IPS DF 4.7 (cell line): Measurements from ENCODE around the gene ARHGEF39.

Experiments
- DNase-seq: peaks from one replicate; pipeline ENCODE4 v3.0.0-alpha.2; 2013; ENCODE audit warnings: low spot score; ENCODE audit errors: extremely low read depth

Gene ARHGEF39

GRCh38 chr9:35691334-35691650, 26.3 kb upstream of the ARHGEF39 start:
- no peak for DNase-seq

DNA sequence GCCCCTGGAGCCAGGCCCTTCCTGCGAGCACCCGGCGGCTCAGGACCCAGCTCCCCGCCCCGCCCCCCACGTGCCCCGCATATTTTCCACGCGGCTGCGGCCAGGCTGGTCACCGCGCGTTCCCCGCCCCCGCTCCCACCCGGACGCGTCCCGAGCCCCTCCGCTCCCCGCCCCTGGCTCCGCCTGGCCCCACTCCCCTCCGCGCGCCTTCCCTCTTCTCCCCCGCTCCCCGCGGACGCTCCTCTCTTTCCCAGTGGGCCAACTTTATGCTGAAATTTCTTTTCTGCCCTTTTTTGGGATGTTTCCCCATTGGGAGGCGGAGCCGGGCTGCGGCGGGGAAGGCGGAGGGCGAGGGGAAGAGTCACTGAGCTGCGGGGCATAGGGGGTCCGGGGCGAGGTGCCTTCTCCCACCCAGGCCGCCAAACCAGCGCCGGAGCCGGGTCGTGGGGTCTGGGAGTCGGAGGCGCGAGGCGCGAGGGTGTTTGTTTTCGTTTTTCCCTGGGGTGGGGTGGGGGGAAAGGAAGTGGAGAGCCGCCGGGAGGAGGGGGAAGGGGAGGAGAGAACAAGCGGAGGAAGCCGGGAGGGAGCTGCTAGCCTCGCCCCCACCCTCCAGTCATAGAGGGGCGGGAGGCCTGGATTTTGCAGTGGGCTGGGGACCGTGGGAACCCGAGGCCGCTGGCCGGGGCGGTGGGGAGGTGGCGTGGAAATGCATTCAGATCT, 25.8 kb upstream of the ARHGEF39 start:
- DNase-seq = no peak

- no peak for DNase-seq
Measured at GRCh38 chr9:35690294-35690613, 25.3 kb upstream of the ARHGEF39 start.

- DNase-seq = no peak
Measured at GRCh38 chr9:35689542-35690293, 24.7 kb upstream of the ARHGEF39 start, which contains the start of gene TPM2. TSS of gene TPM2 (minus strand) at chr9:35689925. CDS start at chr9:35689817, 108 bp downstream.

- no peak for DNase-seq
Measured at GRCh38 chr9:35688558-35689541, 23.9 kb upstream of the ARHGEF39 start.

DNA sequence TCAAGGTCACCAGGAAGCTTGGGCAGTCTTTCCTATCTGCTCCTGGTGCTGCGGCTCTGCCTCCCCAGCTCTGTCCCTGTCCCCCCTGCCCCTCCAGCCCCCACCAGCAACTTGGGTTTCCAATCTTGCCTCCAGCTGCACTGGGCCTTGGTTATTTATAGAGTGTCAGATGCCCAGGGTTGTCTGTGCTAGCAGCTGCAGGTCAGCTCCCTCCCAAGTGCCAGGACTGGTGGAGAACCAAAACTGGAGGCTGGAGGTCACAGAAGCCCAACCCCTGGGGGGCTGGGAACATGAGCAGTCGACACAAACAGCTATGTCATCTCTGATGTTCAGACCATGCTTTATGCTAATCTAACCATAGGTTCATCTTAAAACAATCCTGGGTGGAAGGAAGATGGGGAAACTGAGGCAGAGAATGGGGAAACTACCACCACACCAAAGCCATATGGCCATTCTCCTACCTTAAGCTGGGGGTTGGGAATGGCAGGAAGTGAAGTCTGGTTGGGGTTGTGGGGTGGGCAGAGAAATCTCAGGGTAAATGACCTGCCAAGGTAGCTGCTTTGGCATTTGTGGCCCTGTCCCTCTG, 23.1 kb upstream of the ARHGEF39 start:
- DNase-seq = no peak

DNA sequence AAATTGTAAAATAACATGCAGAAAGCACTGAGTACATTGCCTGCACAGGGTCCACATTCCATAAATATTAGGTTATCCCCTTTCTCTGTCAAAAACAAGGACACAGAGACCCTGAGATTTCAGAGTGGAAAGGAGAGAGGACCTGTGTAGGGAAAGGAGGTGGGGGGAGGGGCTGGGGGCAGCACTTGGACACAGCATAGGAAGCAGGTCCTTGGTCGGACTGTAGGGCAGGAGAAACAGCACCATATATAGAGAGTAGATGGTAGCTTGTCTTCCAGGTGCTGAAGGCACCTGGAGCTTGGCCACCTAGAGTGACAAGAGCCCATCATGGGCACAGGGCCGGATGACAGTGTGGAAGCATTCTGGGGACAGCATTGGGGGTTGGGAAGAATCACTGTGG, 22.3 kb upstream of the ARHGEF39 start:
- DNase-seq = no peak

DNA sequence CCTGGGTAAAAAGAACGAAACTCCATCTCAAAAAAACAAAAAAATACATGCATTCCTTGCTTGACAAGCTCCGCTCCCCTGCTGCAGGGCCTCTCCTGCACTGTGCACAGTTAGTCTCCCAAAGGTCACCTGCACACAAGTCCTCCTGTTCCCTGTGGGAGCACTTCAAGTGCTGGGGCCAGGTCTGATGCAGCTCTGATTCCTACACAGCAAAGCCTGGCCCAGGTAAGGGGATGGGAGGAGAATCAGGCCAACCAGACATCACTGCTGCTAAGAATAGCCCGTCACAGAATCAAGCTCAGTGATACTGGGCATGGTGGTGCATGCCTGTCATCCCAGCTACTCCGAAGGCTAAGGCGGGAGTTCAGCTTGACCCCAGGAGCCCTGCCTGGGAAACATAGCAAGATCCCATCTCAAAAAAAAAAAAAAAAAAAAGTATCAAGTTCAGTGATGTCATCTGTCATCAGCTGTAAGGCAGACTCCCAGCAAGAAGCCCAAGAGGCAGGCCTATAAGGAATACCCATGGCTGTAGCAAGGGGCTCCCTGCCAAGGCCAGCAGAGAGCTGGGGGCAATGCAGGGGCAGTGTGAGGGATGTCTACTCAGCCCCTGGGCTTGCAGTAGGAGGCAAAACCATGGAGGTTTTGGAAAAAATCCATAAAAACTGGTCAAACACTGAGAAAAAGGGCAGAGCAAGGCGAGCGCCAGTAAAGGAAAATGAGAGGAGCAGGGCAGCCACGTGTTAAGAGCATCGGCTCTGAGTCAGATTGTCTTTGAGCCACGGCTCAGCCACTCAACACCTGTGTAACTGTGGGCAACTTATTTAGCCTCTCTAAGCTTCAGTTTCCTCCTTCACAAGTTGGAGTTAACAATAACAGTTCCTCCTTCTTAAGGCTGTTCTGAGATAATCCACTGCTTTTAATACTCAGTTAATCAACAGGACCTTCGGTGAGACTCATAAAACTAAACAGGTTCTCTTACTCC, 21.5 kb upstream of the ARHGEF39 start:
- no peak for DNase-seq

- DNase-seq = no peak
Measured at GRCh38 chr9:35685506-35685905, 20.5 kb upstream of the ARHGEF39 start.

GRCh38 chr9:35684921-35685320, 19.9 kb upstream of the ARHGEF39 start:
- no peak for DNase-seq

DNA sequence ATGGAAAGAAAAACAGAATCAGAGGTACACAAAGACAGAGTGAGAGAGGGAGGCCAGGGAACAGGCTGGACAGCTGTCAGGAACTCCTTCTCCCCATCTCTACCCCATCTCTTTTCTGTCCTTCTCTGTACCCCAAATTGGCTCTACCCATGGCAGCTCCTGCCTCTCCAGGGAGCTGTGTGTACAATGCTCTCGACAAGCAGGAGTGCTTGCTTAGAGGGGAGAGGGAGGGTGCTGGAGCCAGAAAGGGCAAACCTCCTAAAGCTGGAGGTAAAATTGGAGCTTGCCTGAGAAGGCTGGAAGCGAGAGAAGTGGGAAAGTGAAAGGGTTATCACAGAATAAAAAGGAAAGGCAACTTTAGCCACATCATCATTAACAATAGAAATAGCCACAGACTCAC, 18.3 kb upstream of the ARHGEF39 start:
- no peak for DNase-seq

- no peak for DNase-seq
Measured at GRCh38 chr9:35682520-35683315, 17.7 kb upstream of the ARHGEF39 start.

DNA sequence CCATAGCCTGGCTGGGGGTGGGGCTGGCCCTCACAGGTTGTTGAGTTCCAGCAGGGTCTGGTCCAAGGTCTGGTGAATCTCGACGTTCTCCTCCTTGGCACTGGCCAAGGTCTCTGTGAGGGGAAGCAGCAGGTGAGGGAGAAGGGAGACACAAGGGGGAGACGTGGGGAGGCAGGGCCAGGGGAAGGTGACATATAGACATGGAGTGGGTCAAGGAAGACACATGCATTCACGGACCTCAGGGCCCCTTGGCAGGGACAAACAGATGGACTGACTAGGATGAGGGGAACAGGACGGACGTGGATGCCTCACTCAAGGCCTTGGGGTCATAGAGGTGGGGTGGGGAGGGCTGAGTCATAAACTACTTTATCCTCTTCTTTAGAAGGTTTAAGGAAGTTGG, 17.1 kb upstream of the ARHGEF39 start:
- DNase-seq = no peak

DNA sequence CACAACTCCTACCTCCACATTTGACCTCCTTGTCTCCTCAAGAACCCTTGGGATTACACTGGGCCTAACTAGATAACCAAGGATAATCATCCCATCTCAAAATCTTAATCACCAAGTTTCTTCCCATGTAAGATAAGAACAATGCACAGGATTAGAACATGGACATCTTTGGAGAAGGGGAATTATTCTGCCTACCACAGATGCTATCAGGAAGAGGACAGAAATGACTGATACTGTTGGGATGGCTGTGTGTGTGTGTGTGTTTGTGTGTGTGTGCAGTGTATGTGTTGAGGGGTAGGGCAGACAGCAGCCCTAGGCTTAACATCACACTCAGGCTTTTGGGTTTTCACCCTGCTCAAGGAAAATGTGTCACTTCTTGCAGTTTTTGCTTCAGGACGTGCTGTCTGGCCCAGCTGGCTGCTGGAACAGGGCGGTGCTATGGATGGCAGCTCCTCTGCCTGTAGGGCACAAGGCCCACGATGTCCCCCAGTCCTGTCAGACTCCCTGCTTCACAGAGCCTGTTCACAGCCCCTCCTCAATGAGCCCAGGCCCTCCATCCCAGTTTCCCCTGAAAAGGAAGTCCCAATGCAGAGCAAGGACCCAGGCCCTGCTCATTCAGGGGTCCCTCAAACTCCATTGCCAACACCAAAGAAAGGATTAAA, 16.5 kb upstream of the ARHGEF39 start:
- DNase-seq = no peak

- no peak for DNase-seq
Measured at GRCh38 chr9:35680331-35681105, 15.5 kb upstream of the ARHGEF39 start.

DNA sequence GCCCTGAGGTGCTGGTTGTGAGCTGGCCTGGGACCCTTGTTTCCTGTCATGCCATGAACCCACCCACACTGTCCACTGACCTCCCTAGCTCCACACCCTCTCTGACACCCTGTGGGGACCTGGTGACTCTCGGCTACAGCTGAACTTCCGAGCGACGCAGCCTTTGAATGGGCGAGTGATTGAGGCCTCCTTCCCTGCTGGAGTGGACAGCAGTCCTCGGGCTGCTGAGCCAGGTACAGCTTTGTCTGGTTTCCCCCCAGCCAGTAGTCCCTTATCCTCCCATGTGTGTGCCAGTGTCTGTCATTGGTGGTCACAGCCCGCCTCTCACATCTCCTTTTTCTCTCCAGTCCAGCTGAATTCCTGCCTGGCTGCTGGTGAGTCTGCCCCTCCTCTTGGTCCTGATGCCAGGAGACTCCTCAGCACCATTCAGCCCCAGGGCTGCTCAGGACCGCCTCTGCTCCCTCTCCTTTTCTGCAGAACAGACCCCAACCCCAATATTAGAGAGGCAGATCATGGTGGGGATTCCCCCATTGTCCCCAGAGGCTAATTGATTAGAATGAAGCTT, 14.9 kb upstream of the ARHGEF39 start:
- DNase-seq = no peak

DNA sequence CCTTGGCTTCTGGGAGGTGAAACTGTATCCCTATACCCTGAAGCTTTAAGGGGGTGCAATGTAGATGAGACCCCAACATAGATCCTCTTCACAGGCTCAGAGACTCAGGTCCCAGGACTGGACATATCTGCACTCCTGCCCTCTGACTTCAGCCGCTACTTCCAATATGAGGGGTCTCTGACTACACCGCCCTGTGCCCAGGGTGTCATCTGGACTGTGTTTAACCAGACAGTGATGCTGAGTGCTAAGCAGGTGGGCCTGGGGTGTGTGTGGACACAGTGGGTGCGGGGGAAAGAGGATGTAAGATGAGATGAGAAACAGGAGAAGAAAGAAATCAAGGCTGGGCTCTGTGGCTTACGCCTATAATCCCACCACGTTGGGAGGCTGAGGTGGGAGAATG, 14.1 kb upstream of the ARHGEF39 start:
- DNase-seq = no peak
